IMR-90 (cell line): ENCODE measurements around the gene KRTAP29-1. TPM values are rescaled to one million over a fixed set of nuclear protein-coding genes. Genes with fewer than 3 reads are reported as not detected.

Source experiments
- ATAC-seq: fragments of 200-7000 bp; cut with Tn5 transposase; 2 replicates; pipeline ENCODE4 v1.9.1; 2020; ENCODE audit warnings: low read depth, mild to moderate bottlenecking, moderate library complexity
- BruUV-seq: library from RNA; stranded (reverse); fragments of 400-500 nt; replicated peaks from 2 replicates; lab custom pipeline; 2021; lab: Mats Ljungman, UMichigan
- CTCF ChIA-PET: fragments of 300-600 bp; formaldehyde crosslinking; extraction: SDS; loops from one replicate; lab custom pipeline; 2021; ENCODE audit warnings: antibody characterized with exemption; lab: Yijun Ruan, JAX
- POLR2A ChIA-PET: fragments of 300-600 bp; sonication (Branson Sonifier 250); formaldehyde crosslinking; loops from one replicate; lab custom pipeline; 2022; ENCODE audit warnings: antibody characterized with exemption; ENCODE audit not compliant: unreplicated experiment; lab: Charles Lee
- DNase-seq: peaks from one replicate; pipeline ENCODE4 v3.0.0; 2013
- H2AFZ ChIP-seq: replicated peaks from 2 replicates; pipeline ENCODE3; 2013; ENCODE audit warnings: low read length, mild to moderate bottlenecking; ENCODE audit not compliant: poor library complexity
- H2AK5ac ChIP-seq: 2 replicates; pipeline ENCODE4 v1.6.1; 2013; ENCODE audit warnings: low read depth, low read length, inconsistent platforms
- H2AK9ac ChIP-seq: replicated peaks from 2 replicates; pipeline ENCODE3; 2013; ENCODE audit warnings: mild to moderate bottlenecking, low read depth, low read length, moderate library complexity; ENCODE audit not compliant: poor library complexity
- H2BK120ac ChIP-seq: 2 replicates; pipeline ENCODE4 v1.6.1; 2013; ENCODE audit warnings: low read depth, low read length, inconsistent platforms
- H2BK15ac ChIP-seq: 3 replicates; pipeline ENCODE4 v1.6.1; 2013; ENCODE audit warnings: low read depth, low read length, inconsistent platforms
- H2BK20ac ChIP-seq: 2 replicates; pipeline ENCODE4 v1.6.1; 2013; ENCODE audit warnings: low read depth, mild to moderate bottlenecking, inconsistent platforms, low read length, moderate library complexity
- H2BK5ac ChIP-seq: 2 replicates; pipeline ENCODE4 v1.6.1; 2013; ENCODE audit warnings: mild to moderate bottlenecking, low read depth, low read length, inconsistent platforms; ENCODE audit not compliant: poor library complexity, severe bottlenecking
- H3K14ac ChIP-seq: replicated peaks from 2 replicates; pipeline ENCODE4 v1.6.1; 2013; ENCODE audit warnings: low read depth, low read length, inconsistent platforms
- H3K18ac ChIP-seq: 2 replicates; pipeline ENCODE4 v1.6.1; 2013; ENCODE audit warnings: low read depth, low read length, control low read depth
- H3K23ac ChIP-seq: 2 replicates; pipeline ENCODE4 v1.6.1; 2013; ENCODE audit warnings: low read depth, low read length, inconsistent platforms
- H3K27ac ChIP-seq: 2 replicates; pipeline ENCODE4 v1.5.1; 2013; ENCODE audit warnings: mild to moderate bottlenecking, control low read depth, low read length; ENCODE audit not compliant: insufficient read depth
- H3K27me3 ChIP-seq: 2 replicates; pipeline ENCODE4 v1.6.1; 2013; ENCODE audit warnings: low read length; ENCODE audit not compliant: control insufficient read depth, insufficient read depth
- H3K36me3 ChIP-seq: 2 replicates; pipeline ENCODE4 v1.6.1; 2013; ENCODE audit warnings: low read length, mixed read lengths; ENCODE audit not compliant: control insufficient read depth, insufficient read depth
- H3K4ac ChIP-seq: 2 replicates; pipeline ENCODE4 v1.6.1; 2013; ENCODE audit warnings: low read depth, low read length, inconsistent platforms
- H3K4me1 ChIP-seq: 2 replicates; pipeline ENCODE4 v1.6.1; 2013; ENCODE audit warnings: low read length, mixed read lengths; ENCODE audit not compliant: control insufficient read depth, insufficient read depth
- H3K4me2 ChIP-seq: 2 replicates; pipeline ENCODE4 v1.6.1; 2013; ENCODE audit warnings: low read depth, mild to moderate bottlenecking, control low read depth, low read length, moderate library complexity
- H3K4me3 ChIP-seq: 2 replicates; pipeline ENCODE4 v1.5.1; 2013; ENCODE audit warnings: low read depth, mild to moderate bottlenecking, control low read depth, low read length, moderate library complexity; ENCODE audit not compliant: insufficient read depth
- H3K56ac ChIP-seq: 2 replicates; pipeline ENCODE4 v1.6.1; 2013; ENCODE audit warnings: low read length, inconsistent platforms; ENCODE audit not compliant: insufficient read depth; ENCODE audit errors: extremely low read depth
- H3K79me1 ChIP-seq, 2 experiments: 2 replicates each; pipeline ENCODE4 v1.6.1; 2013; ENCODE audit warnings: low read length in 2 of 2, inconsistent platforms in 1 of 2, low read depth in 1 of 2
- H3K9ac ChIP-seq: 2 replicates; pipeline ENCODE4 v1.6.1; 2013; ENCODE audit warnings: low read depth, low read length, control low read depth
- H3K9me1 ChIP-seq: 2 replicates; pipeline ENCODE4 v1.6.1; 2013; ENCODE audit warnings: low read length, inconsistent platforms; ENCODE audit not compliant: insufficient read depth
- H3K9me3 ChIP-seq: 2 replicates; pipeline ENCODE4 v1.6.1; 2013; ENCODE audit warnings: low read length; ENCODE audit not compliant: control insufficient read depth, insufficient read depth
- H4K20me1 ChIP-seq: 2 replicates; pipeline ENCODE4 v1.6.1; 2013; ENCODE audit warnings: low read length, inconsistent platforms; ENCODE audit not compliant: insufficient read depth
- H4K5ac ChIP-seq: 2 replicates; pipeline ENCODE4 v1.6.1; 2013; ENCODE audit warnings: mild to moderate bottlenecking, low read depth, low read length, control low read depth
- H4K8ac ChIP-seq, 2 experiments: 2 replicates each; pipeline ENCODE4 v1.6.1; 2013; ENCODE audit warnings: low read depth in 2 of 2, low read length in 2 of 2, control low read depth in 1 of 2, inconsistent platforms in 1 of 2
- H4K91ac ChIP-seq: 2 replicates; pipeline ENCODE4 v1.6.1; 2013; ENCODE audit warnings: low read depth, low read length, inconsistent platforms; ENCODE audit not compliant: insufficient read depth
- BHLHE40 ChIP-seq: fragments of 150-350 bp; IDR thresholded peaks from 2 replicates; pipeline ENCODE4 v1.6.1; 2016; ENCODE audit warnings: mild to moderate bottlenecking, low read depth, low read length
- CEBPB ChIP-seq: IDR thresholded peaks from 2 replicates; pipeline ENCODE4 v1.6.1; 2012; ENCODE audit warnings: low read depth, low read length, improper control_type of control experiment
- CHD1 ChIP-seq: IDR thresholded peaks from 2 replicates; pipeline ENCODE4 v1.6.1; 2012; ENCODE audit warnings: low read depth, low read length, improper control_type of control experiment
- NFE2L2 ChIP-seq: fragments of 150-350 bp; IDR thresholded peaks from 2 replicates; pipeline ENCODE4 v1.6.1; 2016; ENCODE audit warnings: low read depth, mild to moderate bottlenecking, low read length
- POLR2A ChIP-seq: IDR thresholded peaks from 2 replicates; pipeline ENCODE4 v1.6.1; 2012; ENCODE audit warnings: mild to moderate bottlenecking, low read depth, low read length
- SMC3 ChIP-seq: fragments of 150-350 bp; IDR thresholded peaks from 2 replicates; pipeline ENCODE4 v1.6.1; 2016; ENCODE audit warnings: low read depth, mild to moderate bottlenecking, antibody characterized with exemption, low read length, moderate library complexity
- WGBS, 2 experiments: methylation state at CpG; one replicate each; pipeline versions ENCODE4 v1.1.5 to v1.1.7; 2013; ENCODE audit warnings: missing lambda C conversion rate in 2 of 2; ENCODE audit not compliant: insufficient read length in 1 of 2; ENCODE audit errors: extremely low coverage in 2 of 2; 5-methylcytosine and 5-hydroxymethylcytosine counted together
- dilution Hi-C: fragments of 300-500 bp; cut with HindIII; formaldehyde crosslinking; loops from one replicate; pipeline ENCODE4 v1.14.3; 2018; ENCODE audit warnings: low sequenced_read_pairs; ENCODE audit not compliant: unreplicated experiment
- in situ Hi-C: fragments of 300-500 bp; cut with MboI; formaldehyde crosslinking; loops from 3 replicates; pipeline ENCODE4 v1.14.3; 2019; ENCODE audit warnings: low sequenced_read_pairs, inconsistent platforms, mixed read lengths
- intact Hi-C: fragments of 100-400 bp; cut with micrococcal nuclease; formaldehyde crosslinking; loops from 2 replicates; pipeline ENCODE4 v1.10.0; 2022
- polyA plus RNA-seq, 3 experiments: library from polyadenylated mRNA; depleted of rRNA; stranded (reverse); fragments of >200 nt; gene quantifications; 2 replicates each; pipeline ENCODE4 v1.2.3, GENCODE V29; 2012; ENCODE audit warnings: low replicate concordance in 1 of 3
- total RNA-seq: library from RNA; depleted of rRNA; stranded (reverse); fragments of >200 nt; gene quantifications from 2 replicates; pipeline ENCODE4 v1.2.3, GENCODE V29; 2012
- TF ChIP-seq, protein P1 (sequence below): conservative IDR thresholded peaks from 2 replicates; pipeline ENCODE4 v1.5.1; 2012; ENCODE audit warnings: mild to moderate bottlenecking, low read depth, low read length, improper control_type of control experiment

The KRTAP29-1 gene
- total and polyA plus RNA-seq, 2 of the 4 experiments (the other 2 are of a cell fraction), result not detected

DNA sequence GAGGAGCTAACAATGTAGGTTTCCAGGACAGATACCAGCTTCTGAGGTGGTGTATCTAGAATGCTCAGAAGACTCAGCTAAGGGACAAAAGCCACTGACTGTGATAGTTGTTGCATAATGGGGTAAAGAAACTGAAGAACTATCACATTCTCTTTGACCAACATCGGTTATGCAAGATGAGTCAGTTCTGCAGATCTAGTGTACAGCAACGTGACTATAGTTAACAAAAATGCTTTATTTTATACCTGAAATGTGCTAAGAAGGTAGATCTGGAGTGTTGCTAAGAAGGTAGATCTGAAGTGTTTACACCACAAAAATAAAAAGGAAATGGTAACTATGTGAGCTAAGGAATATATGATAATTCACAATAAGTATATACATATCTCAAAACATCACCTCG is 34.9 kb downstream of the KRTAP29-1 start:
- Histone ChIP-seq H3K27me3 (peaks cover 12% of the 10 kb centered on the region), H2BK15ac (no peak overlapping the region), H3K4me3 (no peak overlapping the region), H3K23ac (no peak overlapping the region), H3K56ac (no peak overlapping the region), H2BK5ac (no peak overlapping the region), H3K4ac (no peak overlapping the region), H3K36me3 (no peaks in the 10 kb centered on the region), H3K9me1 (no peaks in the 10 kb centered on the region), H4K91ac (no peak overlapping the region), H3K27ac (no peak overlapping the region), H2BK120ac (no peak overlapping the region), H3K9me3 (no peaks in the 10 kb centered on the region), H3K79me1 (no peaks in the 10 kb centered on the region), H2AFZ (no peak overlapping the region), H2AK9ac (no peak overlapping the region), H2BK20ac (no peak overlapping the region), H4K20me1 (no peaks in the 10 kb centered on the region), H3K18ac (no peak overlapping the region), H3K4me1 (no peaks in the 10 kb centered on the region), H3K4me2 (no peak overlapping the region), H4K5ac (no peak overlapping the region), H3K14ac (no peak overlapping the region), H3K9ac (no peak overlapping the region), H2AK5ac (no peak overlapping the region), H4K8ac (no peak overlapping the region)
- WGBS, 2 experiments, result no CpG with 5 or more reads among the region's 3 CpGs
- dilution Hi-C loops, result no loop called here
- intact Hi-C loops, result no loop called here
- CTCF ChIA-PET, result no interaction called here
- POLR2A ChIA-PET, result no interaction called here
- no TSS peak for BruUV-seq
- no peak for DNase-seq
- in situ Hi-C loops, result no loop called here
- TF ChIP-seq CEBPB (no peak), SMC3 (no peak), BHLHE40 (no peak), POLR2A (no peak), CHD1 (no peak), NFE2L2 (no peak)
- TF ChIP-seq, protein P1, sequence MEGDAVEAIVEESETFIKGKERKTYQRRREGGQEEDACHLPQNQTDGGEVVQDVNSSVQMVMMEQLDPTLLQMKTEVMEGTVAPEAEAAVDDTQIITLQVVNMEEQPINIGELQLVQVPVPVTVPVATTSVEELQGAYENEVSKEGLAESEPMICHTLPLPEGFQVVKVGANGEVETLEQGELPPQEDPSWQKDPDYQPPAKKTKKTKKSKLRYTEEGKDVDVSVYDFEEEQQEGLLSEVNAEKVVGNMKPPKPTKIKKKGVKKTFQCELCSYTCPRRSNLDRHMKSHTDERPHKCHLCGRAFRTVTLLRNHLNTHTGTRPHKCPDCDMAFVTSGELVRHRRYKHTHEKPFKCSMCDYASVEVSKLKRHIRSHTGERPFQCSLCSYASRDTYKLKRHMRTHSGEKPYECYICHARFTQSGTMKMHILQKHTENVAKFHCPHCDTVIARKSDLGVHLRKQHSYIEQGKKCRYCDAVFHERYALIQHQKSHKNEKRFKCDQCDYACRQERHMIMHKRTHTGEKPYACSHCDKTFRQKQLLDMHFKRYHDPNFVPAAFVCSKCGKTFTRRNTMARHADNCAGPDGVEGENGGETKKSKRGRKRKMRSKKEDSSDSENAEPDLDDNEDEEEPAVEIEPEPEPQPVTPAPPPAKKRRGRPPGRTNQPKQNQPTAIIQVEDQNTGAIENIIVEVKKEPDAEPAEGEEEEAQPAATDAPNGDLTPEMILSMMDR, result no peak
- no peak for ATAC-seq
